ENCODE data around the gene KAZN.

The KAZN gene

GRCh38 chr1:14921057-14921456, 322.6 kb downstream of the KAZN start:
- H3K4me3 ChIP-seq (ENCODE audit: low read depth, low read length) = no peak overlapping the region
- TF ChIP-seq, protein P1, sequence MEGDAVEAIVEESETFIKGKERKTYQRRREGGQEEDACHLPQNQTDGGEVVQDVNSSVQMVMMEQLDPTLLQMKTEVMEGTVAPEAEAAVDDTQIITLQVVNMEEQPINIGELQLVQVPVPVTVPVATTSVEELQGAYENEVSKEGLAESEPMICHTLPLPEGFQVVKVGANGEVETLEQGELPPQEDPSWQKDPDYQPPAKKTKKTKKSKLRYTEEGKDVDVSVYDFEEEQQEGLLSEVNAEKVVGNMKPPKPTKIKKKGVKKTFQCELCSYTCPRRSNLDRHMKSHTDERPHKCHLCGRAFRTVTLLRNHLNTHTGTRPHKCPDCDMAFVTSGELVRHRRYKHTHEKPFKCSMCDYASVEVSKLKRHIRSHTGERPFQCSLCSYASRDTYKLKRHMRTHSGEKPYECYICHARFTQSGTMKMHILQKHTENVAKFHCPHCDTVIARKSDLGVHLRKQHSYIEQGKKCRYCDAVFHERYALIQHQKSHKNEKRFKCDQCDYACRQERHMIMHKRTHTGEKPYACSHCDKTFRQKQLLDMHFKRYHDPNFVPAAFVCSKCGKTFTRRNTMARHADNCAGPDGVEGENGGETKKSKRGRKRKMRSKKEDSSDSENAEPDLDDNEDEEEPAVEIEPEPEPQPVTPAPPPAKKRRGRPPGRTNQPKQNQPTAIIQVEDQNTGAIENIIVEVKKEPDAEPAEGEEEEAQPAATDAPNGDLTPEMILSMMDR (IDR thresholded peaks at IDR 0.05; ENCODE audit: insufficient read depth, low read depth, low read length, missing control alignments) = no peak
- peak; percentile 72 for DNase-seq (ENCODE audit: low read depth)

GRCh38 chr1:14922942-14923726, 324.6 kb downstream of the KAZN start:
- DNase-seq (ENCODE audit: low read depth) = no peak
- no peak overlapping the region for H3K4me3 ChIP-seq (ENCODE audit: low read depth, low read length)
- TF ChIP-seq, protein P1 (IDR thresholded peaks at IDR 0.05; ENCODE audit: insufficient read depth, low read depth, low read length, missing control alignments) = no peak

GRCh38 chr1:14923727-14924452, 325.4 kb downstream of the KAZN start:
- TF ChIP-seq, protein P1 (IDR thresholded peaks at IDR 0.05; ENCODE audit: insufficient read depth, low read depth, low read length, missing control alignments) = no peak
- peak; percentile 45 for DNase-seq (ENCODE audit: low read depth)
- H3K4me3 ChIP-seq (ENCODE audit: low read depth, low read length) = no peak overlapping the region

DNA sequence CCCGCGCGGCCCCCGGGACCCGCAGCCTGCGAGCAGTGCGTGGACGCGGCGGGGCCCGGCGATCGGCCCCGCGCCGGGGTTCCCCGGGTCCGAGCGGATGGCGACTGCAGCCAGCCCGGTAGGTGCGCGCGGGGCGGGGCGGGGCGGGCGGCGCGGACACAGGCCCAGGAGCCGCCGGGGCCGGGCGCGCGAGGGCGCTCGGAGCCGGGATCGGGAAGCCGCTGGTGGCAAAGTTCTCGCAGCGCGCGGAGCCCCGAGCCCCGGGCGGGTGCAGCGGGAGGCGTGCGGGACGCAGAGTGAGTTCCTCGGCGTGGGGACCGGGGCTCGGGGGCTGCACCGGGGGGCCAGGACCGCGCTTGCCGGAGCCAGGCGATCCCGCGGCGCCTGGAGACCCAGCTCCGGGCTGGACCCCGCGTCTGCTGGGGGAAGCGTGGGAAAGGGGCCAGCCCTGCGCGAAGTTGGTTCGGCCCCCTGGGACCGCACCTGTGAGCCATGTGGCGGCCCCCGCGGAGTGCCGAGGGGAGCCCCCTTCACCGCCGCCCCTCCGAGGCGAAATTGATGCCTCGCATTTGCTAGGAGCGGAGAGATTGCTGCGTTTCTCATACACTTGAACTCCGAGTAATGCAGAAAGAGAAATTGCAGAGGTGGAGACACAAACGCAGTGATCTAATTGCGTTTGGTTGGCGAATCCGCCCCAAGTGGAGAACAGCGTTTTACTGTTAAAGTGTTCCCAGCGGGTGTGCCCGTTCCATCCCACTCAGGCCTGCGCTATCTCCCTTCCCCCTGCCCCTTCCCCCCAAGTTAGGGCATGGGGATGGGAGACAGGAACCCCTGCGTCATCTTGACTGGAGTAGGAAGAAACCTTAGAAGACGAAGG, 326.2 kb downstream of the KAZN start:
- TF ChIP-seq, protein P1 (IDR thresholded peaks at IDR 0.05; ENCODE audit: insufficient read depth, low read depth, low read length, missing control alignments) = no peak
- peak overlapping the region; percentile 36 for H3K4me3 ChIP-seq (ENCODE audit: low read depth, low read length)
- no peak for DNase-seq (ENCODE audit: low read depth)

DNA sequence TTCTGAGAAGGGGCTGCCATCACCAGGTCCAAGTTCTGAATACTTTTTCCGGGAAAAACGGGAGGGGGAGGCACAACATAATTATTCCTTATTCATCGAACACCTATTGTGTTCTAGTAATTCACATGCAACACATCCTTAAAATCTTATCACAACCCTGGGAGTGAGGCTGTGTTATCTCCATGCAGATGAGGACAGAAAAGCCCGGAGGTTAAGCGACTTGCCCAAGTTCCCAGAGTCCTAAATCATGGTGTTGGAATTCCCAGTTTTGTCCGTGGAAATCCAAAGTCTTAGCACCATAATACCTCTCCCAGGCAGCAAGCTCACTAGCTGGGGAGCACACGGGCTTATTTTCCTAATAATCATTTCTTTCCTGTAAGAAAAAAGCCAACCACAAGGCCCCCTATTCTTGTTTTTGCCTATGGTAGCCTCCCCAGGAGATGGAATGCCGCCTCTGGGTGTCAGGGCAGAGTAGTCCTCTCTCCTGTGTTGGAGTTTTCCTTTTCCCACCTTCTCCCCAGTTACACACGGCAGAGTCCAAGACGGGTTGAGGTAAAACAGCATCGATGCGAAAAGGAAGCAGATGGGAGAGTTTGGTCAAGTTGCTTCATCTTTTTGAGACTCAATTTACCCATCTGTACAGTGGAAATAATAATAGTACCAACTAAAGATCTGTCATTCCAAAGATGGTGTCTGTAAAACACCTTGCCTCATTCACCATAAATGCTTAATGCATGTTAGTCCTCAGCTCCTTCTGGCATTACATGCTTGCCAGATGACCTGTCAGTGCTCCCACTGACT, 327.1 kb downstream of the KAZN start:
- TF ChIP-seq, protein P1 (IDR thresholded peaks at IDR 0.05; ENCODE audit: insufficient read depth, low read depth, low read length, missing control alignments) = no peak
- no peak for DNase-seq (ENCODE audit: low read depth)
- H3K4me3 ChIP-seq (ENCODE audit: low read depth, low read length) = no peak overlapping the region

GRCh38 chr1:14926229-14926628, 327.7 kb downstream of the KAZN start:
- TF ChIP-seq, protein P1 (IDR thresholded peaks at IDR 0.05; ENCODE audit: insufficient read depth, low read depth, low read length, missing control alignments) = no peak
- no peak for DNase-seq (ENCODE audit: low read depth)
- no peak overlapping the region for H3K4me3 ChIP-seq (ENCODE audit: low read depth, low read length)
